GM18508 (cell line): ENCODE data around the gene EFCAB5.
A peak's percentile ranks its signal among the peaks of the same experiment; 100 is the strongest.
"Not testable (repeated sequence)": the region's sequence is repeated elsewhere in the genome, so short reads cannot be mapped to it uniquely, and the experiment has no call there.

ENCODE experiments used
- ATAC-seq: cut with Tn5 transposase; IDR thresholded peaks from one replicate; pipeline ENCODE4 v1.9.1; 2021; ENCODE audit warnings: moderate number of reproducible peaks; ENCODE audit not compliant: insufficient read depth, unreplicated experiment

The EFCAB5 gene

DNA sequence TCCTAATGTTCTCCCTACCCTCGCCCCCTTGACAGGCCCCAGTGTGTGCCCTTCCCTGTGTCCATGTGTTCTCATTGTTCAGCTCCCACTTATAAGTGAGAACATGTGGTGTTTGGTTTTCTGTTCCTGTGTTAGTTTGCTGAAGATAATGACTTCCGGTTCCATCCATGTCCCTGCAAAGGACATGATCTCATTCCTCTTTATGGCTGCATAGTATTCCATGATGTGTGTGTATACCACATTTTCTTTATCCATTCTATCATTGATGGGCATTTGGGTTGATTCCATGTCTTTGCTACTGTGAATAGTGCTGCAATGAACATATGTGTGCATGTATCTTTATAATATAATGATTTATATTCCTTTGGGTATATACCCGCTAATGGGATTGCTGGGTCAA is 146.0 kb downstream of the EFCAB5 start:
- ATAC-seq = not testable (repeated sequence)

DNA sequence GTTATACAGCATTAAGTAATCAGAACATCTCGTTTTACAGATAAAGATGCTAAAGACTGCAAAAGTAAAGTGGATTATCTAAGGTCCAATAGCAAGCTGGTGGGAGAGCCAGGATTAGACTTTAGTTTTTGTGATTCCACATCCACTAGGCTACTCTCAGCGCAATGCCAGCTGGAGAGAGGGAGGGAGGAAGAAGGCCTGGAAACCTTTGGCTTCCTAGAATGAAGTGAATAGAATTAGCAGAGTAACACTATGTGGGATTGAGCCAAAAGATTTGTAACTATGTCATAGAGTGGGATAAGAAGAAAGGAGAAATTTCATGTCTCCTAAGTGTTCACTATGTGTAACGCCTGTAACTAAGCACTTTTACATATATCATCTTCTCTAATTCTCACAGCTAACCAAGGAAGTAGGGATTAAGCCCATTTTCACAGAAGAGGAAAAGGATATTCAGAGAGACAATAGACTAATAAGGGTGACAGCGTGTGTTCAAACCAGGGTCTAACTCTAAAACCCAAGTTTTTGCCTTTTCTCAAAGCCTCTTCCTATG is 149.8 kb downstream of the EFCAB5 start:
- ATAC-seq = no peak

DNA sequence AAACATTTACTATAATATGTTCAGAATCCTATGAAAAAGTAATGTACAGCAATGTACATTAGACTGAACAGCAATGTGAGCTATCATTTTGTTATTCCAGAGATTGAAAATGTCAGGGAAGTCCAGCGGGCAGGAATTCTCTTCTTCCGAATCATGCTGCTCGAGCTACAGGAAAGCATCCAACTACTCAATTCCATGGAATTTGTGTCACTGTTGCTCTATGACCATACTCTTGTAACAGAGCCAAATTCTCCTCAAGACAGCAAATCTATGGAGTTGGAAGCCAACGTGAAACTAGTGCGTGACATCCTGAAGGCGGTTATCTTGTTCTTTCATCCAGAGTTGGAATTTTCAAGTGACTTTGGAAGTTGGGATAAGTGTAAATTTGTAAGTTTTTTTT is 150.3 kb downstream of the EFCAB5 start:
- ATAC-seq = no peak

DNA sequence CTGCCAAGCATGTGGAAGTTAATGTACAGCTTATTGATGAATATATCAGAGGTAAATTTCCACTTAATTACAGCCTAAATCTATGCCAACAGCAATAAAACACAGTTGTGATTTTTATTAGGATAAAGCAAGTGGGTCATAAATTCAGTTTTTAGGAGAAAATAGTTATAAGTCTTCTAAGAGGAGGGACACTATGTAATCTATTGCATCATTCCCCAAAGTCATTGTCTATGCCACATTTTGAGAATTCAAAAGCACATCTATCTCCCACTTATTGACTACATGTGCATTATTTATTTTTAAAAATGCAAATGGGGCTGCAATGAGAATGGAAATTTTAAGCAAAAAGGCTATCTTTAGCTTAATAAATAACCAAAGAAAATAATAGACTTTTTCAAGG is 151.5 kb downstream of the EFCAB5 start:
- no peak for ATAC-seq

DNA sequence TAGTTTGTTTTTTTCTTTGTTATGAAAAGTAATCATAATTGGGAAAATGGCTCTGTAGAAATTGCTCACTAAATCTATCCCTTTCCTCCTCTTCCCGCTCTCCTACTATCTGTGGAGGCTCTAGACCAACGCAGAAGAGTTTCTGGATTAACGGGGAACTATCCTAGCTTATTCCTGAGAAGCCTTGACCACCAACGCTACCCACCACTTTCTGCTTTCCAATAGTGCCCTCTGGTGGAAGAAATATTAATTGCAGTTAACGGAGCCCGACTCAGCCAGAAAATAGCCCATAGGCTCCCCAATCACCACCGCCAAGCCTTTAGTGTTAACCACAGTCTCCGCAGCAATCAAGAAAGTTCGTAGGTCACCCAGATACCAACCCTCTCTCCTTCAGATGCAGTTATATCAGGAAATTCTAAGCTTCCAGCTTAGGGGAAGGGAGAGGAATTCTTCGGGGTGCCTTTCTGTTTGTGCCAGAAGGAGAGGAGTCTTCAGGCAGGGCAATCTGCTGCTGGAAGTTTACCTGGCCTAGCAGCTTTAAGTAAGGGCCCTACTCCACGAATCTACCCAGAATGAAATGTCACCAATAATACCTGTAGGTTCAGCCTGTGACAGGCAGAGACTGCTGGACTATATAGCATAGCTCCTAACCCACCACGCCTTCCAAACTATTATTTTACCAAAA is 152.2 kb downstream of the EFCAB5 start:
- no peak for ATAC-seq

DNA sequence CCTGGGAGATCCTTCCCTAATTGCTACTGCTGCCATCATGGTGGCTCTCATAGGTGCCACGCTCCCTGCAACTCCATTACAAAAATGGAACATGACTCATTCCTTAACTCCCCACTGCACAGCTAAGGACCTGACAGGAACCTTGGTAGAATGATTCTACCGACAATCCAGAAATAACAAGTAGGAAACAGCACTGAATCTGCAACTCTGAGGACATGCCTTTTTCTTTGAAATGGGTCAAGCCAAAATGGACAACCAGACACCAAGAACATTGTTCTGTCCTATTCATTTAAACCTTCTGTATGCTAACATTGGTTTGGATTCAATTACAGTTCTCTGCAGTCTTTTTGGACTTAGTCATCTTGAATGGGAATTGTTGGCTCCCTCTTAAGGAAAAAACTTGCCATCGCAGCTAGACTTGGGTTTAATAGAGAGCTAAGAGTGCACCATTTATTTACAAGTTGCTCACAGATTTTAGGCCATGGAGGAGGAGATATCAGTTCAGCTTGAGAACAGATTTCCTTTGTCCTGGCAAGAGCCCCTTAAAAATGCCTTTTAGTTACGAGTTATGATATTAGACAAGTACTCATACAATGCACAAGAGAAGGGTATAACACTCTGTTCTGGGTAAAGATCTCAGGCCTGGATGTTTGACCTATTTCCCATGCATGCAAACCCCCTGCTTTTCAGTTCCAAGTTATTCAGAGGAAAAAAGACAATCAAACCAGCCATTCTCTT is 154.2 kb downstream of the EFCAB5 start:
- no peak for ATAC-seq

DNA sequence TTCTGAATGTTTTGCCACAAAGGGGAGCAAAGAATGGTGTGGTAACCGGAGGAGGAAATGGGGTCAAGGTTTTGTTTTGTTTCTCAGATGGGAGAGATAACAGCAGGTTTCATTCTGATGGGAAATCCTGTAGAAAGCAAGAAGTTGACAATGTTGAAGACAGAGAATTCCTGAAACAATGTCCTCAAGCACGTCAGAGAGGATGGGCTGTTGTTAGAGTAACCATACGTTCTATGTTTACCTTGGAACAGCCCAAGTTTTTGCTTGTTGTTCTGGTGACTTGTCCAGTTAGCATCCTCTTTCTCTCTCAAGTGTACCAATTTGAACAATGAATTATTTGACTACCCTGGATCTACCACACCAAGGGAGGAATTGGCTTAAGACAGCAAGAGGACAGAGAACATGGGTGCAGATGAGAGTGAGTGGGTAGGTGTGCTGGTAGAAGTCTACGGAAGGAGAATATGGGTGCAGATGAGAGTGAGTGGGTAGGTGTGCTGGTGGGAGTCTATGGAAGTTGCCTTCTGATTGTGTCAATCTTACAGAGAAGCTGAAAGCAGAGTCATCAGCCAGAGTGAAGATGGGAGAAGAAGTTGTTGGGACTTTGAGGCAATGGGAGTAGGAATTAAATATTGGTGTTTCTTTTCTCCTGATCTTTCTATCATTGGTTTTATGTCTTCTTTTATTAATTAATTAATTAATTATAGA is 160.4 kb downstream of the EFCAB5 start:
- ATAC-seq = no peak

DNA sequence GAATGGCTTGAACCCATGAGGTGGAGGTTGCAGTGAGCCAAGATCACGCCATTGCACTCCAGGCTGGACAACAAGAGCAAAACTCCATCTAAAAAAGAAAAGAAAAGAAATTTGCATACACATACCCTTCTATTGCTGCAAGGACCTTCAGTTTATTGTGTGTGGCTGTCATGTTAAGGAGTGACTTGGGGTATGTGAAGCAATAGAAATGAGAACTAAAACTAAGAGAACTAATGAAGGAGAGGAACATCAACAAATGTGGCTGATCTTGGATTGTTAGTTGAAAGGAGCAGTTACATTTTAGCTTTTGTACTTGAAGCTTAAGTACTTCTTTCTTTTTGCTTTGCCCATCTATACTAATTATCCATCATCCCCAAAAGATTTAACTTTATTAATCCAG is 162.5 kb downstream of the EFCAB5 start:
- ATAC-seq = no peak

DNA sequence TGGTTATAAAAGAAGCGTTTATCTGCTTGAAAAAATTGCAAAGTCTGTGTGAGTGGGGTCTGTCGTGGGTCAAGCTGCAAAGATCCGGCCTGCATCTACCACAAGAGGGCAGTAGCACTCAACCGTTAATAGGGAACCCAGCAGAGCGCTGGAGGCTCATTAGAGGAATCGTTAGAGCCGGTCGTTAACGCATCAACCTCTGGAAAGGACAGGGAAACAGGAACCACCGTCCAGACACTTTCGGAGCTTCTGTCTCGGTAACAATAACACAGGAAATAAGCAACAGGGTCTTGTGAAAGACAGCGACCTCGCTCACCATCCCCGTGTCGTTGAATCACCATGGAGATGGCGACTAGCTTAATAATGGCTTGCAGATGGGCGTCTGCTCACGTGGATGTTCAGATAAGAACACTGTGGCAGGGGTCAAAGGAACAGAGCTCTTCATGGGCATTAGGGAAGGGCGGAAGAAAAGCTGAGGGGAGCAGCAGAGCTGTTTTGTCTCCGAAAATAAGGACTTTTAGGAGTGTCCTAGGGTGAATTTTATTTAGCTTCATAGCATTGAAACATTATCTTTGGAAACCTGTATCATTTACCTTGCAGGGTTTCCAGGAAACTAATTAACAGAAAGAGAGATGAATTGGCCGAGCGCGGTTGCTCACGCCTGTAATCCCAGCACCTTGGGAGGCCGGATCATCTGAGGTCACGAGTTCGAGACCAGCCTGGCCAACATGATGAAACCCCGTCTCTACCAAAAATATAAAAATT is 163.3 kb downstream of the EFCAB5 start:
- ATAC-seq = no peak

DNA sequence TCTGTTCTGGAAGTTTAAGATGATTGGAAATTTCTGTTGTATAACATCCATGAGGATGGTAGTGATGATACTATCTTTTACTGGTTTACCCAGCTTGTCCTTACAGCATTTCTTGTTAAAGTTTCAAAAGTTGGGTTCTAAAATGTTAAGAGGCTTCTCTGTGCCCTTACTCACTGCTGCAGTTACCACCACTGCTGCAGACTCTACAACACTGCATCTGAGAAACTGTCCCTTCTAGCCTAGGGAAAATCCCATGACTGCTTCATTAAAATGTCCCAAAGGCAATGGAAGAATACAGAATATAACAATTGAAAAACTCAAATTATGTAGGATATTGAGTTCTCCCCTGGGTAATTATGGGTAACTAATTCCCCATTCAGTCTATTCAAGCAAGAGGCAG is 171.4 kb downstream of the EFCAB5 start:
- no peak for ATAC-seq

DNA sequence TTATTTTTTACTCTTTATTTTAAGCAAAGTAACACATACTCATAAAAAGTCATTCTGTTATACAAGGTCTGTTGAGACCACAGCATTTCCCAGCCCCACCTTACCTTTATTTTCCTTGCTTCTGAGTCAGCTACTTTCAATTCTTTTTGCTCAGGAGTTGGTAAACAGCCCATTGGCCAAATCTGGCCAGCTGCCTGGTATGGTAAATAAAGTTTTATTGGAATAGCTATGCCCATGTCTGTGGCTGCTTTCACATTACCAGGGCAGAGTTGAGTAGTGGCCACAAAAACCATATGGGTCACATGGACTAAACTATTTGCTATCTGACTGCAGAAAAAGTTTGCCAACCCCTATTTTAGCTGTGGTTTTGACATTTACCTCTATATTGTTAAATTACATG is 171.8 kb downstream of the EFCAB5 start:
- no peak for ATAC-seq

DNA sequence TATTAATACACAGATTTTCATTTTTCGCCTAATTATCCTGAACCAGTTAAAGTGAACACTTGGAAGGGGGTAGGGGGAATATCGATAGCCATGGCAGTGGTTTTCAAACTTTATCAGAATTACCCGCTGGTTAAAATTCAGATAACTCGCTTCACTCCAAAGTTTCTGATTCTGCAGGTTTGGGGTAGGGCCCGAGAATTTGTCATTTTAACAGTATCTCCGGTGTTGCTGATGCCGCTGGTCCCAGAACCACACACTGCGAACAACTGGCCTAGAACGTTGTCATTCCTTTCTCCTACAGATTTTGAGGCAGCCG is 174.9 kb downstream of the EFCAB5 start:
- ATAC-seq = no peak

DNA sequence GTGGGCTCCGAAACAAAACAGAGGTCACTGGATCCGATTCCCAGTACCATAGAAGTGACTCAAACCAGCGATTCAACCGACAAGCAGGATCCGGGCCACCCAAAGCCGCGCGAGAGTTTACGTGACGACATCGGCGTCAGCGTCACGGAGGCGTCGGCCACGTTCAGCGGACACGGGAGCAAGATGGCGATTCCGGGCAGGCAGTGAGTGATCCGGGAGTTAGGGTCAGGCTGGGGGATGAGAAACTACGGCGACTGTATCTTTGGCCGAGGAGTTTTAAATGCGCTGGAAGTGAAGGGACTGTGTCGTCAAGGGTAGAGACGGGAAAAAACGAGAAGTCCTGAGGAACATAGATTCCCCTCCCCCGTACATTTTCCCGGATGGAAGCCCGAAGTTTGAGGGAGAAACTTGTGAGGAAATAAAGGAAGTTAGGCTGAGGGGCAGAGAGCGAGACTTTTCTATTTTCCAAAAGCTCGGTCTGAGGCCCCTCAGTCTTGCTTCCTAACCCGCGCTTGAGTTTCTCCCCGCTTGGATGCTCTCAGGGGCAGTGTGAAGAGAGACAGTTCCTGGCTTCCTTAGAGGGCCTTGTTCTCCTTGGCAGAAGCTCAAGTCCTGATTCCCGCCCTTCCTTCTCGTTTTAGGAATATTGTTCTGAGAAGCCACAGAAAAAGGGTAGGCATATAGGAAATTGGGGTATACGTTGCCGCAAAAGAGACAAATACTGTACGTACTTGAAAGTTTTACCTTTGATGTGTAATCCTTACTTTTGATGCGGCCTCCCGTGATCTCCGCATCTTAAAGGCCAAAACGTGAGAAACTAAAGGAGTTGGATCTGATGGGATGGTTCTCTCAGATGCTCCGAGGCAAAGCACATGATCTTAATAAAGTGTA is 175.5 kb downstream of the EFCAB5 start, which contains the start of gene NSRP1:
Gene NSRP1, plus strand, starts transcription at position 156 of the 891 bp plus-strand sequence. Its CDS starts 28 bp downstream, at position 184.
- peak; percentile 36 for ATAC-seq

DNA sequence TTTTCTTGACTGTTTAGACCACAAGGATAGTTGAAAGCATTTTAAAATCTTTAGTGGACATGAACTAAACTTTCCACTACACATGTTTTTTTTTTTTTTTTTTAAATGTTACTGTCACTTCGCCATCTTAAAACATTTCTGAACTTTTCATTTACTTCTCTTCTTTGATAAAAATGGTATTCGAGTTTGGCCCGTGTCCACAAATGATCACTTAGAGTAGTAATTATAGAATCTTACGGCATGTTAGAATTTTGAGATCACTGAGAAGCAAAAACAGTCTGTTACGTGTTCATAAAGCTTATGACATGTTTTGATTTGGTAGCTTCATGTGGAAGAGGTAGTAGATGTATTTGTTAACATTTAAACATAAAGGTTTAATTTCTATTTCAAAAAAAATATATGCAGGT is 176.2 kb downstream of the EFCAB5 start:
- ATAC-seq = no peak

DNA sequence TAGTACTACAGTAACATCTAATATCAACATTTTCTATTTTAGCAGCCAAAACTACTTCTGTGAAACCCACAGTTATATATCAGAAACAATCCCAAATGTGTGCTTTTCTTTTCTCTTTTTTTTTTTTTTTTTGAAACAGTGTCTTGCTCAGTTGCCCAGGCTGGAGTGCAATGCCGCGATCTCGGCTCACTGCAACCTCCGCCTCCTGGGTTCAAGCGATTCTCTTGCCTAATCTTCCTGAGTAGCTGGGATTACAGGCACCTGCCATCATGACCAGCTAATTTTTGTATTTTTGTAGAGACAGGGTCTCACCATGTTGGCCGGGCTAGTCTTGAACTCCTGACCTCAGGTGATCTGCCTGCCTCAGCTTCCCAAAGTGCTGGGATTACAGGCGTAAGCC is 177.2 kb downstream of the EFCAB5 start:
- not testable (repeated sequence) for ATAC-seq

DNA sequence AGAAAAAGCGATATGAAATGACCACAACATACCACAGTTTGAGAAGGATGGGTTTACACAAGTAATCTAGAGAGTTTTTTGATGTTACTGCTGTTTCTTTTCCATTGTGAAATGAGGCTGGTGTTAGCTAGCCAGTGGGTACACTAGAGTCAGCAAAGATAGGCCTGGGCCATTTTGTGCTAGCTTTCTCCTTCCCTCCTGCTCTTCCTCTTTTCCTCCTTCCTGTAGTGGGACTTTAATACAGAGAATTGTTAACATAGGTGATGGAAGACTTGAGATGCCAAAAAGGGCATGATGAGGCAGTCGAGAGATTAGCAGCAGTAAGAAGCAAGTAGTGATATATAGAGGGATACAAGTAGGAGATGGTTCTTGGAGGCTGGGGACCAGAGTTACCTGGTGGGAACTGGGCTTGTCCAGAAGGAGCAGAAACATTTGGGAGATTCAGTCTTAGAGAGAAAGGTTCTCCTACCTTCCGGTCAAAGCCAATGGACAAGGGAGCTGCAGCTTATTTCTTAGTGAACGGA is 182.9 kb downstream of the EFCAB5 start:
- no peak for ATAC-seq

DNA sequence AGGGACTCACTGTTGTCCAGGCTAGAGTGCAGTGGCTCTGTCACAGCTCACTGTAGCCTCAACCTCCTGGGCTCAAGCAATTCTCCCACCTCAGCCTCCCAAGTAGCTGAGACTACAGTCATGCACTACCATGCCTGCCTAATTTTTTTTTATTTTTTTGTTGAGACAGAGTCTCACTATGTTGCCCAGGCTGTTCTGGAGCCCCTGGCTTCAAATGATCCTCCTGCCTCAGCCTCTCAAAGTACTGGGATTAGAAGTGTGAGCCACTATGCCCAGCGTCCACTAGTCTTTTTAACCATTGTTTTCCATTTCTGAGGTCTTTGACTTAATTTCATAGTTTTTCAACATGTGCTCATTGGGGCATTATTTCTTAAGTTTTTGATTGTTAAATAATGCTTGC is 188.7 kb downstream of the EFCAB5 start:
- no peak for ATAC-seq

DNA sequence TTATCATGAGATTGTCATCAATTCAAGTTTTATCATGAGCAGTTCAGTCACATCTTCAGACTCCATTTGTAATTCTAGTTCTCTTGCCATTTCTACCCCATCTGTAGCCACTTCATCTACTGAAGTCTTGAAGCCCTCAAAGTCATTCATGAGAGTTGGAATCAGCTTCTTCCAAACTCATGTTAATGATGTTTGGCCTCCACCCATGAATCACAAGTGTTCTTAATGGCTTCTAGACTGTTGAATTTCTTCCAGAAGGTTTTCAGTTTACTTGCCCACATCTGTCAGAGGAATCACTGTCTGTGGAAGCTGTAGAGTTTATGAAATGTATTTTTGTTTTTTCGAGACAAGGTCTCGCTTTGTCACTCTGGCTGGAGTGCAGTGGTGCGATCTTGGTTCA is 191.2 kb downstream of the EFCAB5 start:
- no peak for ATAC-seq

DNA sequence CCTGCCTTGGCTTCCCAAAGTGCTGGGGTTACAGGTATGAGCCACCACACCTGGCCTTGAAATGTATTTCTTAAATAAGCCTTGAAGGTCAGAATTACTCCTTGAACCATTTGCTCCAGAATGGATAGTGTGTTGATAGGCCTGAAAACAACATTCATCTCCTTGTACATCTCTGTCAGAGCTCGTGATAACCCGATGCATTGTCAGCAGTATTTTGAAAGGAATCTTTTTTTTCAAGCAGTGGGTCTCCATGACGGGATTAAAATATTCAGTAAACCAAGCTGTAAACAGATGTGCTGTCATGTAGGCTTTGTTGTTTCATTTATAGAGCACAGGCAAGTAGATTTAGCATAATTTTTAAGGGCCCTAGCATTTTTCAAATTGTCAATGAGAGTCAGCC is 191.8 kb downstream of the EFCAB5 start:
- ATAC-seq = no peak
